Brain pericyte (primary cell): ENCODE results near the gene HAGH.

Source experiments
- DNase-seq: peaks from one replicate; pipeline ENCODE4 v3.0.0-alpha.2; 2012; ENCODE audit warnings: low read depth, low spot score

HAGH gene

GRCh38 chr16:1773703-1774447 is 52.8 kb downstream of the HAGH start:
- DNase-seq = no peak

- DNase-seq = no peak
Measured at GRCh38 chr16:1772908-1773702, 53.5 kb downstream of the HAGH start, which contains the start of gene MRPS34. Gene MRPS34, minus strand, starts transcription at chr16:1773134. Its CDS starts 15 bp downstream, at chr16:1773119.

- DNase-seq = no peak
Measured at GRCh38 chr16:1772362-1772907, 54.2 kb downstream of the HAGH start, which contains the start of gene EME2. Gene EME2, plus strand, starts transcription at chr16:1772810. Its CDS starts 418 bp downstream, at chr16:1773228.

- no peak for DNase-seq
Measured at GRCh38 chr16:1771864-1772361, 54.7 kb downstream of the HAGH start.

- DNase-seq = no peak
Measured at GRCh38 chr16:1771188-1771863, 55.3 kb downstream of the HAGH start, which contains the start of gene NME3. Gene NME3, minus strand, starts transcription at chr16:1771543. Its CDS starts 9 bp downstream, at chr16:1771534.

GRCh38 chr16:1770328-1771187 is 56.1 kb downstream of the HAGH start:
- DNase-seq = no peak

GRCh38 chr16:1769402-1770300 is 57.0 kb downstream of the HAGH start:
- no peak for DNase-seq

GRCh38 chr16:1768767-1769401 is 57.7 kb downstream of the HAGH start:
- no peak for DNase-seq

- DNase-seq = no peak
Measured at GRCh38 chr16:1768061-1768766, 58.4 kb downstream of the HAGH start.

GRCh38 chr16:1767116-1767994 is 59.3 kb downstream of the HAGH start:
- DNase-seq = no peak

GRCh38 chr16:1766701-1767100 is 59.9 kb downstream of the HAGH start:
- no peak for DNase-seq

- DNase-seq = no peak
Measured at GRCh38 chr16:1766231-1766630, 60.4 kb downstream of the HAGH start.

- DNase-seq = no peak
Measured at GRCh38 chr16:1765826-1766225, 60.8 kb downstream of the HAGH start.

GRCh38 chr16:1764971-1765370 is 61.7 kb downstream of the HAGH start:
- no peak for DNase-seq

- no peak for DNase-seq
Measured at GRCh38 chr16:1763521-1764511, 62.8 kb downstream of the HAGH start.

GRCh38 chr16:1762879-1763520 is 63.6 kb downstream of the HAGH start:
- no peak for DNase-seq
